ENCODE data around the gene RIF1.
A peak's percentile ranks its signal among the peaks of the same experiment; 100 is the strongest.
"Not testable (repeated sequence)": the region's sequence is repeated elsewhere in the genome, so short reads cannot be mapped to it uniquely, and the experiment has no call there.

The RIF1 gene

DNA sequence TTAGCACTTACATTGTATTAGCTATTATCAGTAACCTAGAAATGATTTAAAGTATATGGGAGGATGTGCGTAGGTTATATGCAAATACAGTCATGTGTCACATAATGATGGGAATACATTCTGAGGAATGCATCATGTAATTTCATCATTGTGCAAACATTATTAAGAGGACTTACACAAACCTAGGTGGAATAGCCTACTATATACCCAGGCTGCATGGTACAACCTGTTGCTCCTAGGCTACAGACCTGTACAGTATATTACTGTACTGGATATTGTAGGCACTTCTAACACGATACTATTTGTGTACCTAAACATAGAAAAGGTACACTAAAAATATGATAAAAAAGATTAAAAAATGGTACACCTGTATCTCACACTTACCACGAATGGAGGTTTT is 7.9 kb downstream of the RIF1 start:
- DNase-seq (ENCODE audit: low read depth) = no peak

DNA sequence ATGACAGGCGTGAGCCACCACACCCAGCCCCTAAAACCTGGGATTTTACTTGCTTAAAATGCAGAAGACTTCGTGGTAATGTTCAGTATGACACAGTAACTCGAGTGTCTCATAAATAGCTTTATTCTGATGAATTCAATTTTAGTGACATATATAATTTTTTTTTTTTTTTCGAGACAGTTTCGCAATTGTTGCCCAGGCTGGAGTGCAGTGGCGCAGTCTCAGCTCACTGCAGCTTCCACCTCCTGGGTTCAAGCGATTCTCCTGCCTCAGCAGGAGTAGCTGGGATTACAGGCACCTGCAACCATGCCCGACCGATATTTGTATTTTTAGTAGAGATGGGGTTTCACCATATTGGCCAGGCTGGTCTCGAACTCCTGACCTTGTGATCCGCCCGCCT is 12.0 kb downstream of the RIF1 start:
- not testable (repeated sequence) for DNase-seq (ENCODE audit: low read depth)

DNA sequence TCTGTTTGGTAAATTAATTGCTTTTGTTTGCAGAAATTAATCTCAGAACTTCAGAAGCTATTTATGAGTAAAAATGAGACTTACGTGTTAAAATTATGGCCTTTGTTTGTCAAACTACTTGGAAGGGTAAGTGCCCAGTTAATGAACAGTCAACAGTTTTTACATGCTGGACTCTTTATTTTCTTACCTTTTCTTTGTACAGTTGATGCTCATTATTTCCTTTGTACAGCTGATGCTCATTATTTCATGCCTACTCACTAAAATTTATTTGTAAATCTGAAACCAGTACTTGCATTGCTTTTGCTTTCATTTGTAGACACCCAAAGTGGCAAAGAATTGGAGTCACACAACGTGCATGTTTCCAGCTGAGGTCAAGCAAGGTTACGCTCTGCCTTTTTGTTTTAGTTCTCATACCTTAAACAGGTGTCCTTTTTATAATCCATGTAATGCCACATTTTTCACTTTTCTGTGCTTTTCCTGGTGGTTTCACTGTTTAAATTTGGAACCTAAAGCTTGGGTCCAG is 13.3 kb downstream of the RIF1 start:
- no peak for DNase-seq (ENCODE audit: low read depth)

GRCh38 chr2:151423760-151424159 is 14.1 kb downstream of the RIF1 start:
- DNase-seq (ENCODE audit: low read depth) = no peak

- DNase-seq (ENCODE audit: low read depth) = no peak
Observed at GRCh38 chr2:151437630-151438029, 27.9 kb downstream of the RIF1 start.

DNA sequence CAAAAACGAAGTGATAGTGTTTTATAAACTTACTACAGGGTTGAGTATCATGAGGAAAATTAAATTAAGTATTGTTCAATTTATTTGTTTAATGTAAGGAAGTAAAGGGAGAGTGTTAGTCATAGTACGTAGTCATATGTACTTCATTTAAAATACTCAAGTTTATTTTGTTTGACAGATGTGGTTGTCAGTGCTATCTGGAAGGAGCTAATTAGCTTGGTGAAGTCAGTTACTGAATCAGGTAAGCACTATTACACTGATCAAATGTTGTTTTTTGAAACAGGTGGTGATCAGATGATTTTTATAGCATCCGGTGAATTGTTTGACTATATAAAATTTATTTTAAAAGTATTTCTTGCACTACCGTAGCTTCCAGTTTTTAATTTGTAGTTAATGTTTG is 28.8 kb downstream of the RIF1 start:
- DNase-seq (ENCODE audit: low read depth) = no peak

DNA sequence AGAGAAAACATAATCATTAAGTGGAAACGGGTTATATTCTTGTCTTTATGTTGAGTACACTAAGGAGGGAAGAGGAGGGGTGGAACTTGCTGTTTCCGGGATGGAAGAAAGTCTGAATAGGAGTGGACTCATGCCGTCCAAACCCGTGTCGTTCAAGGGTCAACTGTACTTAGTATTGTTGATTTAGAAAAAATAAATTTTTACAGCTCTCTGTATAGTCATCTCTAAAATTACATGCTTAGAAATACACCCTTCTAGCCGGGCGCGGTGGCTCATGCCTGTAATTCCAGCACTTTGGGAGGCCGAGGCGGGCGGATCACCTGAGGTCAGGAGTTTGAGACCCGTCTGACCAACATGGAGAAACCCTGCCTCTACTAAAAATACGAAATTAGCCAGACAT is 29.4 kb downstream of the RIF1 start:
- DNase-seq (ENCODE audit: low read depth) = no peak

- no peak for DNase-seq (ENCODE audit: low read depth)
Observed at GRCh38 chr2:151459358-151459757, 49.7 kb downstream of the RIF1 start.

DNA sequence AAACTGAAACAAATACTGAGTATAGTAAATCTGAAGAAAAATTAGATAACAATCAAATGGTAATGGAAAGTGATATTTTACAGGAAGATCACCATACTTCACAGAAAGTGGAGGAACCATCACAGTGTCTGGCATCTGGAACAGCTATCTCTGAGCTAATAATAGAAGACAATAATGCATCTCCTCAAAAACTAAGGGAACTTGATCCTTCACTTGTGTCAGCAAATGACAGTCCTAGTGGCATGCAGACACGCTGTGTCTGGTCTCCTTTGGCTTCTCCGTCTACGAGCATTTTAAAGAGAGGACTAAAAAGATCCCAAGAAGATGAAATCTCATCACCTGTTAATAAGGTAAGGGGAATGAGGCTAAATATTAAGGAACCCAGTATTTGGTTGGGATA is 56.1 kb downstream of the RIF1 start:
- no peak for DNase-seq (ENCODE audit: low read depth)

GRCh38 chr2:151470556-151470955 is 60.9 kb downstream of the RIF1 start:
- DNase-seq (ENCODE audit: low read depth) = no peak

- DNase-seq (ENCODE audit: low read depth) = no peak
Observed at GRCh38 chr2:151472966-151473365, 63.3 kb downstream of the RIF1 start.

DNA sequence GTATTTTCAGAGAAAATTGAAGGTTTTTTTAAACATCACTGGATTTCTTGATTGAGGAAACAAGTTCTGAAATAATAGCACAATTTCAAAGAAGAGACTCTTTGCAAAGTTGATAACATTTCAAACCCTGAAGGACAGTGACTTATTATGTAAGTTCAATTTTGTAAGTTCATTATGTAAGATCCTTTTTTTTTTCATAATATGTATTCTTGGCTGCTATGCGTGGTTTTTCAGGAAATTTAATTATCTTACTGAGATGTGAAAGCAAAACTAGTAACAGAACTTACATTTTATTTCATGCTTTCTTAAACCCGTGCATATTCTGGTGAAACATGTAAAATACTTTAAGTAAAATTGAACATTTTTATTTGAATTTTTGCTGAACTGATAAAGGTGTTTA is 65.4 kb downstream of the RIF1 start:
- DNase-seq (ENCODE audit: low read depth) = no peak

DNA sequence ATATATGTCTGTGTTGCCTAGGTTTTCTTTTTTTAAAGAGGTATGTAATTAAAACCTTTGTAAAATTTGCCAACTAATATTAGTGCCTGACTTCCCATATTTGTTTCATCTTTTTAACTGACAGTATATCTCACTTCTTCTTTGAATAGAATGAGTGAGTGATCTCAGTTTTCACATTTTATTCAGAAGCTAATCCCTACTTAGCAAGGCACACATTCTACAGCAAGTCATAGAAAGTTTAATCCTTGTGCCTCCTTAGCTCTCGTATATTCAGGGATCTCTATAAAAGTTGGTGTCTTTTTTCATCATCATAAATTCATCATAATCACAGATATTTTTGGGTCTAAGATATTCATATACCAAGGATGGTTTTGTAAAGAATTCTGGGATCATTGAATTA is 66.6 kb downstream of the RIF1 start:
- no peak for DNase-seq (ENCODE audit: low read depth)

- no peak for DNase-seq (ENCODE audit: low read depth)
Observed at GRCh38 chr2:151478011-151478410, 68.3 kb downstream of the RIF1 start.

- peak; percentile 7 for DNase-seq (ENCODE audit: low read depth)
Observed at GRCh38 chr2:151481744-151482143, 72.0 kb downstream of the RIF1 start.

GRCh38 chr2:151482171-151482725 is 72.5 kb downstream of the RIF1 start:
- DNase-seq (ENCODE audit: low read depth) = no peak

DNA sequence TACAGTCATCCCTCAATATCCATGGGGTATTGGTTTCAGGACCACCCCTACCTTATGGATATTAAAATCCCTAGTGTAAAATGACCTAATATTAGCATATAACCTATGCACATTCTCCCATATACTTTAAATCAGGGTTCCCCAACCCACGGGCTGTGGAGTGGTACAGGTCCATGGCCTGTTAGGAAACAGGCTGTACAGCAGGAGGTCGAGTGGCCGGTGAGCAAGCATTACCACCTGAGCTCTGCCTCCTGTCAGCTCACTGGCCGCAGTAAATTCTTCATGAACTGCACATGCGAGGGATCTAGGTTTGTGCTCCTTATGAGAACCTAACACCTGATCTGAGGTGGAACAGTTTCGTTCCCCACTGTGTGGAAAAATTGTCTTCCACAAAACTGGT is 73.8 kb downstream of the RIF1 start:
- no peak for DNase-seq (ENCODE audit: low read depth)

DNA sequence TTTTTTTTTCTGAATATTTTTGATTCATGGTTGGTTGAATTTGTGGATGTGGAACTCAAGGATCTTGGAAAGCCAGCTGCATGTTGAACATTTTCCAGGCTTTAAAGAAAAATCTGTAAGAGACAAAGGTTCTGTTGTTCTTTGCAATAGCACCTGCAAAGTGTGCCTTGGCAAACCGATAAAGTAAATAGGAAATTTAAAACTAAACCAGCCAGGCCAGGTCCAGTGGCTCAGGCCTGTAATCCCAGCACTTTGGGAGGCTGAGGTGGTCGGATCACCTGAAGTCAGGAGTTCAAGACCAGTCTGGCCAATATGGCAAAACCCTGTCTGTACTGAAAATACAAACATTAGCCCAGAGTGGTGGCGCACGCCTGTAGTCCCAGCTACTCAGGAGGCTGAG is 74.4 kb downstream of the RIF1 start:
- DNase-seq (ENCODE audit: low read depth) = no peak

DNA sequence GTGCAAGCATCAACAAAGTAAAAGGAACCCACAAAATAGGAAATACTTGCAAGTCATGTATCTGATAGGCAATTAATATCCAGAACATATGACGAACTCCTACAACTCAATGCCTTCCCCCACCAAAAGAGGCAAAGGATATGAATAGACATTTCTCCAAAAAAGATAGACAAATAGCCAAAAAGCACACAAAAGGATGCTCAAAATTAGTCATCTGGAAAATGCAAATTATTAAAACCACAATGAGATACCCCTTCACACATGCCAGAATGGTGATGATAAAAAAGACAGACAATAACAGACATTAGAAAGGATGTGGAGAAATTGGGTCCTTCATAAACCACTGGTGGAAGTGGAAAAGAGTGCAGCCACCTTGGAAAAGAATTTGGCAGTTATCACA is 76.4 kb downstream of the RIF1 start:
- DNase-seq (ENCODE audit: low read depth) = no peak

GRCh38 chr2:151490276-151490675 is 80.6 kb downstream of the RIF1 start:
- no peak for DNase-seq (ENCODE audit: low read depth)

DNA sequence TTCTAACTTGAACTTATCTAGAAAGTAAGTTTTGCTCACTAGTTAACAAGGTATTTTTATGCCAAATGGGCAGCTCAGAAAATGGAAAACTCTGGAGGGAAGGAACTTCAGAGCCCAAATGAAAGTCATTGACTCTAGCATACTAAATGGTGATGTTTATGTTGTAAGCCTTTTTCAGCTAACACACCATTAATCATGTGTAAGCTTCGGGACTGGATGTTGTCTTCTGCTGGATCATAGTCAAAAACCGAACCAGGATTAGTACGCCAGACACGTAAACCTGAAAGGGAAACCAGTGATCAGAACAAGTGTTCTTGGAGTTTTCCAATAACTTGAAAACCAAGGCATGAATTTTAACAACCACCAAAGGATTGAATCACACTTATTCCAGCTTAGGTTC is 81.8 kb downstream of the RIF1 start:
- no peak for DNase-seq (ENCODE audit: low read depth)

- DNase-seq (ENCODE audit: low read depth) = no peak
Observed at GRCh38 chr2:151498178-151498577, 88.5 kb downstream of the RIF1 start.

DNA sequence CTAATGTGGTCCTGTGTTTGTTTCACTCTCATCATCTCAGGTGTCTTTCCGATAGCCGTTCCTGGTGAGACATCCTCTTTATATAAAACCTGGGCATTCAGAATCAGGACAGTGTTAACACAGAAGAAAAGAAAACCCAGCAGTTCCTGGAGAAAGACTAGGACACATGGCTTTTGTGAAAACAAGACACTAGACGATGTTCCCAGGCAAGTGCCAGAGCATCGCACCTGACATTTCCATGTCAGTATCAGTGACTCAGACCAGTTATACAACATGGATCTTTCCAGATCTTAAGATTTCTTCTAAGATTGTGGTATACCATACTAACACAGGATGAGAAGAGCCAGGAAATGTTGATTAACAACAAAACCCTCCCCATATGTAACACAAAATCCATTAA is 96.5 kb downstream of the RIF1 start:
- no peak for DNase-seq (ENCODE audit: low read depth)

DNA sequence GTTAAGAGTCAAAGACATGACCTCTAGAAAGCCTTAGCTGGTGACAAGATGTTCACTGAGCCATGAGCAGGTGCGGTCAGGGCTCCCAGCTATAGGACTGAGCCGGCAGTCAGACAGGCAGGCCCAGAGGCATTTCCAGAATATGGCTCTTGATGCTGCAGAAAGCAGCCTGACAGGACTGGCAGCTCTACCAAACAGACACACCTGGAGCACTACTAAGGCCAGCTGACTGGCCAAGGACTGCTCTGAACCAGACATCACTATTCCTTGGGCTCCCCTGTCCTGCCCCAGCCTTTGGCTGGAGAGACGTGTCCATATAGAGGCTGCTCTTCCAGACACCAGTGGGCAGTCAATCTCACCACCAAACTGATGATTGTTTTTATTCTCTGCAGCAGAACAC is 98.8 kb downstream of the RIF1 start:
- DNase-seq (ENCODE audit: low read depth) = no peak

- no peak for DNase-seq (ENCODE audit: low read depth)
Observed at GRCh38 chr2:151518802-151519201, 109.1 kb downstream of the RIF1 start.

Measured in activated T-cell treated with anti-CD3 and anti-CD28 coated beads for 48 hours (primary cell).